GM18868 (cell line): Measurements from ENCODE around the gene KCNJ6.
"Not testable (repeated sequence)": the region's sequence is repeated elsewhere in the genome, so short reads cannot be mapped to it uniquely, and the experiment has no call there.

Experiments used
- ATAC-seq: cut with Tn5 transposase; IDR thresholded peaks from one replicate; pipeline ENCODE4 v1.9.1; 2021; ENCODE audit warnings: mild to moderate bottlenecking, moderate library complexity; ENCODE audit not compliant: unreplicated experiment

Gene KCNJ6

GRCh38 chr21:37916310-37917051 is at the start of gene KCNJ6:
Gene KCNJ6, minus strand, starts transcription at chr21:37916457. Its CDS starts 75,775 bp downstream, at chr21:37840682.
- no peak for ATAC-seq

DNA sequence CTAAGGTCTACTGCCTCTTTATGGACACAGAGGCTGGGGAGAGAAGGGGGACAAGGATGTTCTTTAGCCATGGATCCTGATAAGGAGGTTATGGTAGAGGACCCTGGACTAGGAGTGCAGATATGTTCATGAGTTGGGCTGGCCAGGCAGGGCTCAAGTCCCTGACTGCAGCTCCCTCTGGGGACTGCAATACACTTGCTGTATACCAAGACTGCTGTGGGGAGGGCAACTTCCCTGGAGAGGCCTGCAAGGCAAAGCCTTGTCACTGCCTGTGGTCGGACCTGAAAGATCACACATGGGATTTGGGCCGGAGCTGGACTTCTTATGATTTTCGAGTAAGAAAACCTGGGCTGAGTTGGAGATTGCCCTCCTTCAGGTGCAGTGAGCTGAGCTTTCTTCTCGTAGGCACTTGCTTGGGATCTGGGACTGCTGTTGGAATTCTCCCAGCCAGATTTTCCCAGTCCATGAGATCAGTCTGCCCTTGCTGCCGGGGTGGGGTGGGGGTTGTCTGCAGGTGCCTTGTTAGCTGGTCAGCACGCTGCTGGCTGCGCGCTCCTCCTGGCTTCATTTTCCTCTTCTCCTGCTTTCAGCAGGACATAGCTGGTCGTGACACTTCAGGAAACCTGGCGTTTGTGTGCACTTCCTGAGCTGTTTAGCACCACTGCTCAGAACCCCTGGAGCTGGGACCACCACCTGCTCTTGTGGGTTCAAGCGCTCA is 49.0 kb upstream of the KCNJ6 start:
- ATAC-seq = no peak

DNA sequence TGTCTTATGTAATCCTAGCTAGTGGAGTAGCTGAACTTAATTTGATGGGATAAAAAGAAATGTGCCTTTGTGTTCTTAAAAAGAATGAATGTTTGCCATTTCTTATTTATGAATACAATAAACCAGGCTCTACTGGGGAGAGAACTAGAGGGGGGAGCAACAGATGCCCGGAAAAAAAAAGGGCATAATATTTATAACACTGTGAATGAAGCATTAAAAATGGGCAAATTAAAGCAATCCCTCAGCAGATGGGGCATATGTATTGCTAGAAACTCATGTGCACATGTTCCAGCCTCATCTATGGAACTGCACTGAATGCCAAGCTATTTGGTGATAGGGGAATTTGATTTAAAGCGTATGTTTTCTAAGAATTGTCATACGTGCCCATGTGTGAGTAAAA is 42.3 kb upstream of the KCNJ6 start:
- no peak for ATAC-seq

- ATAC-seq = no peak
These were observed 40.5 kb upstream of the KCNJ6 start for GRCh38 chr21:37956772-37957171.

DNA sequence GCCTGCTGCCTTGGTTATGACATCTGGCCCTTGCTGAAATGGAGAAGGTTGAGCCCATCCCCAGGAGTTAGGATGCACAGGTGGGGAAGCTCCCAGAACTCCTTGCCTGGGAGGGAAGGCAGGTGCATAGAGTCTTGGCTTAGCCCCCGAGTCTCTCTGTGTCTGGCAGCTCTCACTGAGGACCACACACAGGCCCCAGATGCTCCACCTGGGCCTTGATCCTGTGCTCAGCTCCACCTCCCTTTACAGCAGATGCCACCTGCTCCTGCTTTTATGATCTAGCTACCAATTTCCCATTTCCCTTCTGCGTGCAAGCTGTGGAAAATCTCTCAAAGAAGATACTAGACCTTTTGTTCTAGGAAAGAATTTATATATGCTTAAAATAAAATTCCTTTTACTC is 28.8 kb upstream of the KCNJ6 start:
- no peak for ATAC-seq

DNA sequence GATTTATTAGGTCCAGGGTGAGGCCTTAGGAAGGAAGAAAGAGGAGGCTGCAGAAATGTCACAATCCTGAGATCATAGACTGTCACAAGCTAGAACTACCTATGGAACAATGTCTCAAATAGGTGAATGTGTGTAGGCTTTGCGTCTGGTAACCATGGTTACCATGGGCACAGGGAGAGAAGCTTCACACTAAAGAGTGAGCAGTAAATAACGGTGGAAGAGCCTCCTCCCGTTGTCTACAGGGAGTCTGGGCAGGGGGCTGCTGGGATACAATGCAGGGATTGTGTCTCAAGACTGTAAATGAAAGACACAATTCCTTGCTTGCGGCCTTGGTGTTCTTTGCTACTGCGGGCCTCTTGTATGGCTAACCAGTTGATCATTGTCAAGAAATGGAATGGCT is 28.2 kb upstream of the KCNJ6 start:
- ATAC-seq = no peak

DNA sequence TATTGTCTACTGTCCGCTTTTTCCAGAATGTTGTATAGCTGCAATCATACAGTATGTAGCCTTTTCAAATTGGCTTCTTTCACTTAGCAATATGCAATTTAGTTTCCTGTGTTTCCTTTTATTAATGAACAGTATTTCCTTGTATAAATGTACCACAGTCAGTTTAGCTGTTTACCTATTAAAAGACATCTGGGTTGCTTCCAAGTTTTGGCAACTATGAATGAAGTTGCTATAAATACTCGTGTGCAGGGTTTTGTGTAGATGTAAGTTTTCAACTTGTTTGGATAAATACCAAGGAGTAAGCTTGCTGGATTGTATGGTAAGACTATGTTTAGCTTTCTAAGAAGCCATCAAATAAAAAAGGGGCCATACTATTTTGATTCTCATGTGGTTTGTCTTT is 24.4 kb upstream of the KCNJ6 start:
- ATAC-seq = no peak

- no peak for ATAC-seq
These were observed 23.6 kb upstream of the KCNJ6 start for GRCh38 chr21:37939838-37940237.

DNA sequence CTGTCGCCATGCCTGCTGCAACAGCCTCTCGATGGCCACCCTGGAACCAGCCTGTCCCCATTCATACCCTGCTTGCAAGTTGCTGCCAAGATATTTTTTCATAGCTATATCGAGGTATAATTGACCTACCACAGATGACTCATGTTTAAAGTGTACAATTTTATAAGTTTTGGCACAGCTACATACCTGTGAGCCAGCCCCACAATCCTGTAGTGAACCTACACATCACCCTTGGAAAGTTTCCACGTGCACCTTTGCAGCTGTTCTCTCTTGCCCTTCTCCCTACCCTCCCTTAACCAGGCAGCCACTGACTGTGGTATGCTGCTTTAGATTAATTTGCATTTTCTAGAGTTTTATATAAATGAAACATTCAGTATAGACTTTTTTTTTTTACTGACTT is 23.0 kb upstream of the KCNJ6 start:
- ATAC-seq = no peak

GRCh38 chr21:37937668-37938067 is 21.4 kb upstream of the KCNJ6 start:
- no peak for ATAC-seq

- no peak for ATAC-seq
These were observed 19.9 kb upstream of the KCNJ6 start for GRCh38 chr21:37936010-37936785.

GRCh38 chr21:37932936-37933335 is 16.7 kb upstream of the KCNJ6 start:
- ATAC-seq = no peak

- no peak for ATAC-seq
These were observed 11.5 kb upstream of the KCNJ6 start for GRCh38 chr21:37927711-37928110.

- ATAC-seq = no peak
These were observed 4.8 kb upstream of the KCNJ6 start for GRCh38 chr21:37921091-37921490.

GRCh38 chr21:37920302-37920701 is 4.0 kb upstream of the KCNJ6 start:
- ATAC-seq = not testable (repeated sequence)

DNA sequence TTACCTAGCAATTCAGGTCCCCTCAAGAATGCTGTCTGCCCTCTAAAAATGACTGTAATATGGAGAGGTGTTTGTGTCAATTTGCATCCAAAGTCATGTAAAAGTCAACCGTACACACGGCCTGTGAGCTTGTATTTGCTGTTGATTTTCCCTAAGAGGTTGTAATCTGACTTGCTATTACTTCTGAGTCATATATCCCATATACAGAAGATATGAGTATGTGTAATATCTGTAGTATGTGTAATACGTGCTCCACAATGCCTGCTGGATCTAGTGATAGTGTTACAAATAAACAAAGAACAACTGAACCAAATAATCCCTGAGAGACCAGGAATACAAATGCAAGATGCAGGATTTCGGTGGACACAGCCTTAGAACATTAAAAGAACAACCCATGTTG is 1.4 kb upstream of the KCNJ6 start:
- ATAC-seq = no peak

DNA sequence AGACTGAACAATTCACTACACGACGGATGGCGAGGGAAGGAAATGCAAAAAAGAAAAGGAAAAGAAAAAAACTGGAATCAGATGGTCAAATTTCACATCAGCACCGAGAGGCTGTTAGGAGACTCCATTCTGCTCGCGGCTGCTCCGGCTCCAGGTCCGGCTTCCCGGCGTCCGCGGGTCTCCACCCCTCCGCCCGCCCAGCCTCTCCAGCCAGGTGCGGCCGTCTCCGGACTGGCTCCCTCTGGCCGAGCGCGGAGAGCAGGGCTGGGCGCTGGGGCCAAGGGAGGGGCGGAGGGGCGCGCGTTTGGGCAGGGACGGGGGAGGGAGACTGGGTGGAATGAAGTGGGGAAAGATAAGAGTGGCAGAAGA is 332 bp downstream of the KCNJ6 start:
- ATAC-seq = no peak

DNA sequence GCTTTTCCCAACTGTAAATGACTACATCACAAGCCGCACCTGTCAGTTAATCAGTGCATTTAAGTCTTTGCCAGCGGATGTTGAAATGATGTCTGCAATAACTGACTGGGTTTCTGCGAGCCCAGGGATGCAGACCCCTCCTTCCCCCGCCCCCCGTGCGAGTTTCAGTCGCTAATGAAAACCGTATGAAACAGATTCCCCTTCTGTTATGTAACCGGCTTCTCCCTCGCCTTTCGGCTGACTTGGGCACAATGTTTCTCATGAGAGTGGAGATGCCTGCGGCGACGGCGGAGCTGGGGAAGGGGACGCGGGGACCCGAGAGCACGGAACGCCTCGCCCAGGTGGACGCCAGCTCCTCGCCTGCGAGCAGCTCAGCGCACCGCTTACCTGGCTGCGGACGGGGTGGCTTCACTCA is 753 bp downstream of the KCNJ6 start:
- ATAC-seq = no peak

GRCh38 chr21:37912616-37913015 is 3.6 kb downstream of the KCNJ6 start:
- ATAC-seq = no peak

- no peak for ATAC-seq
These were observed 6.3 kb downstream of the KCNJ6 start for GRCh38 chr21:37909936-37910335.

DNA sequence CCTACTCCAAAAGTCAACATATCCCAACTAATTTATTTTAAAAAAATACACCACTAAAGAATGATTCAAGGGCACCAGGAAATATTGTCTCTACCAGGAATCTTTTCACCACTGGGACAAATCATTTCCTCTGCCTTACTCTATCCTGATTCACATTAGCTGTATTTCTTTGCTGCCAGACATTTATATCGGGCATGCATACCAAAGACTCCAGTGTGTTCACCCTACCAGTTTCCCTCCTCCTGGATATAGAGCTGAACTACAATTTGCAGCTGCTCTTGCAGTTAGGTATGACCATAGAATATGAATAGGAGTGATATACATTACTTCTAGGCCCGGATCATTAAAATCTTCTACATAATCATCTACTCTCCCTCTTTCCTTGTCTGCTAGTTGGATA is 7.6 kb downstream of the KCNJ6 start:
- ATAC-seq = no peak

GRCh38 chr21:37907076-37907475 is 9.2 kb downstream of the KCNJ6 start:
- ATAC-seq = no peak
